ENCODE measurements around the gene EPM2AIP1. TPM values are rescaled to one million over a fixed set of nuclear protein-coding genes. Genes with fewer than 3 reads are reported as not detected.

Gene EPM2AIP1
- total and polyA plus RNA-seq, 2 of the 8 experiments (the other 6 are each of a cell fraction or from before 2014, with no cell fraction given): 6.6 to 9.0 TPM

DNA sequence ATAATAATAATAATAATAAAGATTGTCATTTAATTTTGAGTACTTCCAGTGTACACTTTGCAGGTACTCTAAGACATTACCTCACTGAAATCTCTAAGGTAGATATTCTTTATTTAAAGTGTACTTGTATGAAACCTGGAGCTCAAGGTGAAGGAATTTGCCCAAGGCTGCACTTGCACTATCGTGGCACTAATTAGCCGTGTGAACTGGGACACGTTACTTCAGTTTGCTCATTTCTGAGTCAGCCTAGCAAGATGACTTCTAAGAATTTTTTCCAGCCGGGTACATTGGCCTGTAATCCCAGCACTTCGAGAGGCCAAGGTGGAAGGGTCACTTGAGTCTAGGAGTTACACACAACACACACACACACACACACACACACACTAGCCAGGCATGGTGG, 33.9 kb upstream of the EPM2AIP1 start:
- FAIRE-seq (no peak), DNase-seq (ENCODE audit: low read depth in 1 of 2, low spot score in 2 of 2) (no peak)
- Histone ChIP-seq H2BK15ac (ENCODE audit: low read length) (no peak overlapping the region), H3K36me3 (ENCODE audit: control insufficient read depth in 2 of 4, insufficient read depth in 4 of 4, low read length in 3 of 4) (peaks cover 22 to 83% (median 50%) of the 10 kb centered on the region in 4 experiments; a peak in 7 of 8 replicates), H3K4me1 (replicated peaks in 1 of 4; ENCODE audit: control insufficient read depth in 3 of 4, insufficient read depth in 4 of 4, low read length in 3 of 4) (no peaks in the 10 kb centered on the region), H3K9ac (replicated peaks in 1 of 4; ENCODE audit: extremely low read depth in 1 of 4, low read depth in 3 of 4, low read length in 3 of 4) (no peak overlapping the region), H3K23me2 (ENCODE audit: low read depth, low read length) (no peaks in the 10 kb centered on the region), H2BK12ac (ENCODE audit: low read depth, low read length) (no peak overlapping the region), H2AK5ac (ENCODE audit: low read depth, low read length) (no peak overlapping the region), H3K79me2 (ENCODE audit: control insufficient read depth in 1 of 2, insufficient read depth in 2 of 2, low read length in 2 of 2) (no peaks in the 10 kb centered on the region), H2BK20ac (ENCODE audit: low read length) (no peak overlapping the region), H3K27me3 (replicated peaks in 1 of 4; ENCODE audit: control insufficient read depth in 3 of 4, extremely low read depth in 1 of 4, insufficient read depth in 3 of 4, low read length in 3 of 4) (no peaks in the 10 kb centered on the region), H4K91ac (replicated peaks; ENCODE audit: insufficient read length, low read length) (no peak overlapping the region), H4K20me1 (replicated peaks in 1 of 2; ENCODE audit: control insufficient read depth in 1 of 2, insufficient read depth in 2 of 2, low read length in 2 of 2) (no peaks in the 10 kb centered on the region), H2BK120ac (replicated peaks; ENCODE audit: low read depth, low read length) (no peak overlapping the region), H3K4me3 (ENCODE audit: extremely low read depth in 1 of 4, insufficient read depth in 2 of 4, low read depth in 3 of 4, low read length in 4 of 4) (no peak overlapping the region), H4K5ac (ENCODE audit: insufficient read length, low read depth, low read length) (no peak overlapping the region), H4K8ac (ENCODE audit: extremely low read depth, insufficient read depth, low read length) (no peak overlapping the region), H3K23ac (ENCODE audit: insufficient read length) (no peak overlapping the region), H3K27ac (ENCODE audit: low read depth, low read length) (no peak overlapping the region), H3K9me3 (ENCODE audit: insufficient read depth in 2 of 2, low read depth in 1 of 2, low read length in 1 of 2) (no peaks in the 10 kb centered on the region), H3K4ac (replicated peaks; ENCODE audit: insufficient read length, low read depth, low read length) (no peak overlapping the region), H2AFZ (ENCODE audit: low read length) (no peak overlapping the region), H2BK5ac (ENCODE audit: low read depth, low read length) (no peak overlapping the region), H3K18ac (ENCODE audit: extremely low read depth, low read length) (no peak overlapping the region), H3K4me2 (ENCODE audit: insufficient read depth in 1 of 2, low read depth in 2 of 2, low read length in 2 of 2) (no peak overlapping the region), H3K56ac (replicated peaks; ENCODE audit: insufficient read length, low read depth, low read length) (no peak overlapping the region), H3K14ac (ENCODE audit: insufficient read length) (no peak overlapping the region), H3K79me1 (ENCODE audit: low read depth, low read length) (0 out of 2 replicates have a peak, but pooled peaks cover 2% of the 10 kb centered on the region)
- ChIA-PET POLR2A (ENCODE audit: partially characterized antibody) (no interaction called here), CTCF (ENCODE audit: partially characterized antibody) (interaction anchor here (0.6 to 1.5 kb wide), 2 partner anchors 8 to 314 kb away, joined by 4 to 5 read pairs; no protein-coding TSS in a partner anchor)
- TF ChIP-seq ZNF274 (IDR thresholded peaks at IDR 0.05; ENCODE audit: borderline replicate concordance, extremely low read depth, low read length) (no peak), KDM5A (IDR thresholded peaks at IDR 0.05; ENCODE audit: low read length) (no peak)
- TF ChIP-seq, protein P1, sequence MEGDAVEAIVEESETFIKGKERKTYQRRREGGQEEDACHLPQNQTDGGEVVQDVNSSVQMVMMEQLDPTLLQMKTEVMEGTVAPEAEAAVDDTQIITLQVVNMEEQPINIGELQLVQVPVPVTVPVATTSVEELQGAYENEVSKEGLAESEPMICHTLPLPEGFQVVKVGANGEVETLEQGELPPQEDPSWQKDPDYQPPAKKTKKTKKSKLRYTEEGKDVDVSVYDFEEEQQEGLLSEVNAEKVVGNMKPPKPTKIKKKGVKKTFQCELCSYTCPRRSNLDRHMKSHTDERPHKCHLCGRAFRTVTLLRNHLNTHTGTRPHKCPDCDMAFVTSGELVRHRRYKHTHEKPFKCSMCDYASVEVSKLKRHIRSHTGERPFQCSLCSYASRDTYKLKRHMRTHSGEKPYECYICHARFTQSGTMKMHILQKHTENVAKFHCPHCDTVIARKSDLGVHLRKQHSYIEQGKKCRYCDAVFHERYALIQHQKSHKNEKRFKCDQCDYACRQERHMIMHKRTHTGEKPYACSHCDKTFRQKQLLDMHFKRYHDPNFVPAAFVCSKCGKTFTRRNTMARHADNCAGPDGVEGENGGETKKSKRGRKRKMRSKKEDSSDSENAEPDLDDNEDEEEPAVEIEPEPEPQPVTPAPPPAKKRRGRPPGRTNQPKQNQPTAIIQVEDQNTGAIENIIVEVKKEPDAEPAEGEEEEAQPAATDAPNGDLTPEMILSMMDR (IDR thresholded peaks at IDR 0.05; ENCODE audit: control extremely low read depth in 1 of 3, insufficient read depth in 1 of 3, low read depth in 1 of 3, low read length in 3 of 3): no peak
- TF ChIP-seq, protein P2, sequence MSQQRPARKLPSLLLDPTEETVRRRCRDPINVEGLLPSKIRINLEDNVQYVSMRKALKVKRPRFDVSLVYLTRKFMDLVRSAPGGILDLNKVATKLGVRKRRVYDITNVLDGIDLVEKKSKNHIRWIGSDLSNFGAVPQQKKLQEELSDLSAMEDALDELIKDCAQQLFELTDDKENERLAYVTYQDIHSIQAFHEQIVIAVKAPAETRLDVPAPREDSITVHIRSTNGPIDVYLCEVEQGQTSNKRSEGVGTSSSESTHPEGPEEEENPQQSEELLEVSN (IDR thresholded peaks at IDR 0.05): no peak
- 93% methylated on average over 5 of the region's 5 CpGs; no CpG with 5 or more reads in 1 of the 2 experiments for WGBS, 2 experiments (ENCODE audit: extremely low coverage in 1 of 2, insufficient coverage in 1 of 2, insufficient read length in 1 of 2, insufficient replicate concordance in 2 of 2, low coverage in 1 of 2, low lambda C conversion rate in 2 of 2, missing lambda C conversion rate in 1 of 2)
